Measurements from ENCODE around the gene CHAT. TPM values are rescaled to one million over a fixed set of nuclear protein-coding genes. Genes with fewer than 3 reads are reported as not detected.

The CHAT gene
- total RNA-seq, 3 donors from 2014 or later: not detected

DNA sequence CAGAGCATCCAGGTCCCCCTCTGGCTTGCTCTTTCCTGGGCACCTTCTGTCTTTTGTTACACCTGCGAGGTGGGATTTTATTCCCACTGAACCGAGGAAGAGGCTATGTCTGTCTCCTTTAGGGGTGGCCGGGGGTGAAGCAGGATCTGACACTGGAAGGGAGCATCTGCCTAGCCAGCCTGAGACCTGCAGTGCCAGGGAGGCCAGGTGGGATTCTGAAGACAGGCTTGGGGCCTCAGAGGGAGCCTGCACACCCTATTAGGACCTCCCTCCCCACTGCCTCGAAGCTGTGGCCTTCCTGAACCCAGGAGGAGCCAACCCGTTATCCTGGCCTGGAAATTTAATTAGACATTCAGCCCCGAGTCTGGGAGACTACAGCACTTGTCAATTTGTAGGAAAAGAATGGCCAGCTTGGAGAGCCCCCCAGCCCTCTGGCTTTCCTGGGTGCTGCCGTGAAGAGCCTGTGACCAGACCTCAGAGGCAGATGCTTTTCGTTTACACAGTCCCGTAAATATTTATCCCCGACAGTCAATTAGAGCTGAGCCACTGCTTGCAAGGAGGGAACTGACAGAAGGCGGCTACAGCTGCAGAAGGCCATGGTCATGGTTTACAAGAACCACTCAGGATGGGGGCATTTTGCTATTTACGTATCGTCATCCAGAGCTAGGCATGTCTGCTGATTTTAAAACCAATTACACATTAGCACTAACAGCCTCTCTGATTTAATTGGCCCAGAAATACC is 19.7 kb downstream of the CHAT start:
- DNase-seq (ENCODE audit: low spot score in 2 of 2): peak in 1 of 2 donors; percentile 24
- Histone ChIP-seq H3K4me3 (no peak overlapping the region), H3K36me3 (no peaks in the 10 kb centered on the region), H3K9me3 (no peaks in the 10 kb centered on the region), H3K27ac (no peak overlapping the region), H3K4me1 (no peaks in the 10 kb centered on the region), H3K27me3 (peaks cover 0 to 13% of the 10 kb centered on the region in 2 donors)
- intact Hi-C loops (cut with DNase I; ENCODE audit: low total_unique reads): no loop called here
- TF ChIP-seq POLR2A (IDR thresholded peaks at IDR 0.05) (no peak), POLR2AphosphoS5 (IDR thresholded peaks at IDR 0.05) (no peak)
- TF ChIP-seq, protein P1, sequence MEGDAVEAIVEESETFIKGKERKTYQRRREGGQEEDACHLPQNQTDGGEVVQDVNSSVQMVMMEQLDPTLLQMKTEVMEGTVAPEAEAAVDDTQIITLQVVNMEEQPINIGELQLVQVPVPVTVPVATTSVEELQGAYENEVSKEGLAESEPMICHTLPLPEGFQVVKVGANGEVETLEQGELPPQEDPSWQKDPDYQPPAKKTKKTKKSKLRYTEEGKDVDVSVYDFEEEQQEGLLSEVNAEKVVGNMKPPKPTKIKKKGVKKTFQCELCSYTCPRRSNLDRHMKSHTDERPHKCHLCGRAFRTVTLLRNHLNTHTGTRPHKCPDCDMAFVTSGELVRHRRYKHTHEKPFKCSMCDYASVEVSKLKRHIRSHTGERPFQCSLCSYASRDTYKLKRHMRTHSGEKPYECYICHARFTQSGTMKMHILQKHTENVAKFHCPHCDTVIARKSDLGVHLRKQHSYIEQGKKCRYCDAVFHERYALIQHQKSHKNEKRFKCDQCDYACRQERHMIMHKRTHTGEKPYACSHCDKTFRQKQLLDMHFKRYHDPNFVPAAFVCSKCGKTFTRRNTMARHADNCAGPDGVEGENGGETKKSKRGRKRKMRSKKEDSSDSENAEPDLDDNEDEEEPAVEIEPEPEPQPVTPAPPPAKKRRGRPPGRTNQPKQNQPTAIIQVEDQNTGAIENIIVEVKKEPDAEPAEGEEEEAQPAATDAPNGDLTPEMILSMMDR (IDR thresholded peaks at IDR 0.05): no peak

DNA sequence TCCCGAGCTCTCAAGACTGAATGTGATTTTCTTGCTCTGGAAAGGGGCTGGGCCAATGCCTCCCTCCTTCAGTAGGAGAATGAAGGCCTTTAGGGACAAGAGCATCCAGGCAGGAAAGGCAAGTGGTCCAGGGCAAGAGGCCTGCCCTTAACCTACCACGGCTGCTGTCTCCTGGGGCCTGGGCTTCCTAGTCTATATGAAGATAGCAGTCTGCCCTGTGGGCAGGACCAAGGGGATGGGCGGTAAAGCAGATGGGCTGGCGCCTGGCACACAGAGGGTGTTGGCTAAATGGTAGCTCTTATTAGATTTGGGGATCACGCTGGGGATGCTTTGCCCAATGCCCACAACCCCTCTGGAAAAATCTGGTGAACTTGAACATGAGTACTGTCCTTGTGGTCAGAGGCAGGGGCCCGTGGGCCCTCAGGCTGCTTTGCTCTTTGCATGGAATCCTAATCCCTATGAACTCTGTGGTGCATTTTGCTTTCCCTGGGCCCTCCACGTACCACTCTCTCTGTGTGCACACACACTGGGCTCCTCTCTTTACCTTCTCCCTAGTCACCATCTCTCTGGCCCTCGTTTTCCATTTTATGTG is 20.3 kb downstream of the CHAT start:
- intact Hi-C loops (cut with DNase I; ENCODE audit: low total_unique reads): no loop called here
- Histone ChIP-seq H3K4me1 (no peaks in the 10 kb centered on the region), H3K9me3 (no peaks in the 10 kb centered on the region), H3K36me3 (no peaks in the 10 kb centered on the region), H3K27me3 (peaks cover 0 to 13% of the 10 kb centered on the region in 2 donors), H3K27ac (no peak overlapping the region), H3K4me3 (no peak overlapping the region)
- peak in 1 of 2 donors; percentile 27 for DNase-seq (ENCODE audit: low spot score in 2 of 2)
- no peak for TF ChIP-seq POLR2A (IDR thresholded peaks at IDR 0.05)
- TF ChIP-seq, protein P1 (IDR thresholded peaks at IDR 0.05): no peak
- no peak for TF ChIP-seq POLR2AphosphoS5 (IDR thresholded peaks at IDR 0.05)

DNA sequence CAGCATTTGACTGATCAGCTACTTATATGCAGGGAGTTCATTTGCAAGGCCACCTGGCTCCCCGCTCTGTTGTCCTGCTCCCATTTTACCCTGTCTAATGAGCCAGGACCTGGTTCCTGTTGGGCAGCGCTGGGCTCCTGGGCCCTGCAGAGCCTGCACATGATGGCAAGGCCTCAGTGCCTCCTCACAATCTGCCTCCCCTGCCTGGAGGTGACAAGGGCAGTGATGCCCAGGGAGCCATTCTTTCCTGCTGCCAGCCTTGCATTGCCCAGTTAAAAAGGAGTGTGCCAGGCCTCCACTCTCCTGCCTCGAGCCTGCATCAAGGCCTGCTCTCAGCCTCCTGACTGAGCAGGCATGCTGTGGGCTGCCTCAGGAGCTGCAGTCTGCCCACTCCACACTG is 28.5 kb downstream of the CHAT start:
- peaks cover 0 to 49% of the 10 kb centered on the region in 2 donors for H3K27me3 ChIP-seq
- no peaks in the 10 kb centered on the region for H3K9me3 ChIP-seq
- DNase-seq (ENCODE audit: low spot score in 2 of 2): peak in 1 of 2 donors; percentile 35
- H3K4me3 ChIP-seq: no peak overlapping the region
- no peaks in the 10 kb centered on the region for H3K4me1 ChIP-seq
- no peaks in the 10 kb centered on the region for H3K36me3 ChIP-seq
- H3K27ac ChIP-seq: no peak overlapping the region
- no peak for TF ChIP-seq POLR2AphosphoS5 (IDR thresholded peaks at IDR 0.05)
- TF ChIP-seq, protein P1 (IDR thresholded peaks at IDR 0.05): no peak
- TF ChIP-seq POLR2A (IDR thresholded peaks at IDR 0.05): no peak
- intact Hi-C loops (cut with DNase I; ENCODE audit: low total_unique reads): no loop called here

DNA sequence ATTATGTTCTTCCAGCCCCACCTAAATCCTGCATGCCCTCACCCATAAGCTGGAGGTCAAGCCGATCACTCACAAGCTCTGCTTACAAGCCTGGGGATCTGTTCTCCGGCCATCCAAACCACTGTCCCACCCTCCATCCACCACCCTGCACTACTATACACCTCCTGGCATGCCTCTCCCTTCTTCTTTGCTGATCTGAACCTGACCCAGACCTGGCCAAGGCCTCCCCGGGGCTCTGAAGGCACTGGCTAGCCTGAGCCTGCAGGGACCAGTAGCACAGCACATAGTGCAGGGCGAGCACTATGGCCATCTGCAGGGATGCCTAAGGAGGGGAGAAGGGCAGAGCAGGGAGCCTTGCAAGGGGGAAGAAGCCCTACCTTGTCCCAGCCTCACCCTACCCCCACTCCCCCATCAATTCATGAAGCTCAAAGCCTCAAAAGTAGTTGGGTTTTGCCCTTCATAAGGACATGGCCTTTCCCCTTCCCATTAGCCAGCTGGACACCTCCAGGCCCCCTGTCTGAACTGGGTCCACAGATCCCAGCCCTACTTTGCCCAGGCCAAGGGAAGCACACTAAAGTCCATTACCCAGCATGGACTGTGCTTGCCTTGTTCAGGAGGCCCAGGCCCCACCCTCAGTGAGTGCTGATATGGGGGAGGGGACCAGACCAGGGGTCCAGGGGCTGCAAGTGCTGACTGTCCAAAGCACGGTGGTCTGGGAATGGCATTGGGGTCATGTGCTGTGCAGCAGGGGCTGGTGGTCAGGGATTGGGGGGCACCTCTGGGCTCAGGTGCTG is 29.6 kb downstream of the CHAT start:
- DNase-seq (ENCODE audit: low spot score in 2 of 2): peak in 1 of 2 donors; percentile 35
- TF ChIP-seq, protein P1 (IDR thresholded peaks at IDR 0.05): no peak
- TF ChIP-seq POLR2AphosphoS5 (IDR thresholded peaks at IDR 0.05): no peak
- no peak for TF ChIP-seq POLR2A (IDR thresholded peaks at IDR 0.05)

More for the DNA sequence above, 29.6 kb downstream of the CHAT start:
- Histone ChIP-seq H3K9me3 (no peaks in the 10 kb centered on the region), H3K4me1 (no peaks in the 10 kb centered on the region), H3K36me3 (no peaks in the 10 kb centered on the region), H3K27ac (no peak overlapping the region), H3K27me3 (peaks cover 0 to 49% of the 10 kb centered on the region in 2 donors), H3K4me3 (no peak overlapping the region)
- intact Hi-C loops (cut with DNase I; ENCODE audit: low total_unique reads): loop anchor here (2.0 kb wide), 1 partner anchor 33 kb away; no protein-coding TSS in a partner anchor
